Activated naive CD4-positive, alpha-beta T cell treated with anti-CD3 and anti-CD28 coated beads for 36 hours (primary cell): ENCODE data around the gene DDX3X. TPM values are rescaled to one million over a fixed set of nuclear protein-coding genes. Genes with fewer than 3 reads are reported as not detected.
"Not testable (repeated sequence)": the region's sequence is repeated elsewhere in the genome, so short reads cannot be mapped to it uniquely, and the experiment has no call there.

Experiments
- CTCF ChIA-PET: fragments of 350-600 bp; sonication (Branson Sonifier 250); formaldehyde crosslinking; loops from one replicate; lab custom pipeline; 2021; ENCODE audit warnings: antibody characterized with exemption; lab: Charles Lee
- DNase-seq: peaks from one replicate; pipeline ENCODE4 v3.0.0-alpha.2; 2020
- H3K27ac Mint-ChIP-seq: one replicate; pipeline ENCODE4 v1.8.0; 2021; ENCODE audit warnings: mild to moderate bottlenecking, mixed read lengths
- H3K27me3 Mint-ChIP-seq: one replicate; pipeline ENCODE4 v1.8.0; 2021; ENCODE audit warnings: low read depth, mixed read lengths
- H3K36me3 Mint-ChIP-seq: one replicate; pipeline ENCODE4 v1.8.0; 2021; ENCODE audit warnings: low read depth, mixed read lengths
- H3K4me1 Mint-ChIP-seq: one replicate; pipeline ENCODE4 v1.8.0; 2021; ENCODE audit warnings: low read depth, mixed read lengths
- H3K4me3 Mint-ChIP-seq: one replicate; pipeline ENCODE4 v1.8.0; 2021; ENCODE audit warnings: mild to moderate bottlenecking, moderate library complexity, mixed read lengths
- H3K9me3 Mint-ChIP-seq: one replicate; pipeline ENCODE4 v1.8.0; 2021; ENCODE audit warnings: mixed read lengths
- intact Hi-C: fragments of 100-400 bp; cut with micrococcal nuclease; formaldehyde crosslinking; loops from one replicate; pipeline ENCODE4 v1.15.1; 2023
- total RNA-seq, 2 experiments: library from RNA; stranded (reverse); gene quantifications; one replicate each; pipeline ENCODE4 v1.2.3, GENCODE V29; 2021

Gene DDX3X
- total RNA-seq, 2 experiments from 2014 or later = 163 to 171 TPM

DNA sequence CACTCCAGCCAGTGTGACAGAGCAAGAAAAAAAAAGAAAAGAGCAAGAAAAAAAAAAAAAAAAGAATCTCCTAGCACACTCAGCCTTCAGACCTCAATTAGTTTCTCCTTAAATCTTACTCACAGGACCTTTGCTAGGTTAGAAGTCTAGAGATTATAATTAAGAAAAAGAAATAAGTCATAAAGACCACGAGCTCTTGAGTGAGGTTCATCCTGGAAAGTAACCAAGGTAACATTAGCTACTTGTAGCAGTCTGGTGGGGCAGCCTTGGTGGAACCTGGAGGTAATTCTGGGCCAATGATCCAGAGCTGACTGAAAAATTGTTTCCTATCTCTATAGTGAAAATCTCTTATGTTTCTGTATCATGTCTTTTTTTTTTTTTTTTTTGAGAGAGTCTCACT is 21.2 kb upstream of the DDX3X start:
- Mint-ChIP-seq H3K27ac (no peak overlapping the region), H3K4me1 (peaks cover 2% of the 10 kb centered on the region), H3K4me3 (no peak overlapping the region), H3K9me3 (no peaks in the 10 kb centered on the region), H3K27me3 (no peaks in the 10 kb centered on the region), H3K36me3 (no peaks in the 10 kb centered on the region)
- intact Hi-C loops = no loop called here
- no peak for DNase-seq
- CTCF ChIA-PET = interaction anchor here (0.7 kb wide), 1 partner anchor 31 kb away, joined by 3 read pairs; no protein-coding TSS in a partner anchor

GRCh38 chrX:41313419-41313818 is 20.5 kb upstream of the DDX3X start:
- Mint-ChIP-seq H3K27me3 (no peaks in the 10 kb centered on the region), H3K4me1 (peaks cover 2% of the 10 kb centered on the region), H3K9me3 (no peaks in the 10 kb centered on the region), H3K36me3 (no peaks in the 10 kb centered on the region), H3K4me3 (no peak overlapping the region), H3K27ac (no peak overlapping the region)
- CTCF ChIA-PET = no interaction called here
- intact Hi-C loops = no loop called here
- no peak for DNase-seq

GRCh38 chrX:41314204-41314603 is 19.8 kb upstream of the DDX3X start:
- intact Hi-C loops = no loop called here
- no peaks in the 10 kb centered on the region for H3K9me3 Mint-ChIP-seq
- H3K4me1 Mint-ChIP-seq = peaks cover 2% of the 10 kb centered on the region
- no peaks in the 10 kb centered on the region for H3K36me3 Mint-ChIP-seq
- no peak overlapping the region for H3K4me3 Mint-ChIP-seq
- H3K27me3 Mint-ChIP-seq = no peaks in the 10 kb centered on the region
- CTCF ChIA-PET = no interaction called here
- H3K27ac Mint-ChIP-seq = no peak overlapping the region
- DNase-seq = no peak

- Mint-ChIP-seq H3K27ac (no peak overlapping the region), H3K4me1 (peaks cover 2% of the 10 kb centered on the region), H3K27me3 (no peaks in the 10 kb centered on the region), H3K9me3 (no peaks in the 10 kb centered on the region), H3K4me3 (no peak overlapping the region), H3K36me3 (no peaks in the 10 kb centered on the region)
- CTCF ChIA-PET = no interaction called here
- DNase-seq = no peak
- intact Hi-C loops = no loop called here
Measured at GRCh38 chrX:41314881-41315280, 19.1 kb upstream of the DDX3X start.

- DNase-seq, H3K27me3 Mint-ChIP-seq, H3K4me3 Mint-ChIP-seq, CTCF ChIA-PET, H3K36me3 Mint-ChIP-seq, H3K9me3 Mint-ChIP-seq, H3K27ac Mint-ChIP-seq, intact Hi-C loops, H3K4me1 Mint-ChIP-seq: not testable (repeated sequence)
Measured at GRCh38 chrX:41316266-41316665, 17.7 kb upstream of the DDX3X start.

GRCh38 chrX:41317477-41318208 is 16.3 kb upstream of the DDX3X start:
- Mint-ChIP-seq H3K27me3 (no peaks in the 10 kb centered on the region), H3K4me3 (no peak overlapping the region), H3K9me3 (no peaks in the 10 kb centered on the region), H3K4me1 (peaks cover 2% of the 10 kb centered on the region), H3K27ac (no peak overlapping the region), H3K36me3 (no peaks in the 10 kb centered on the region)
- intact Hi-C loops = no loop called here
- DNase-seq = no peak
- CTCF ChIA-PET = interaction anchor here (0.6 kb wide), 3 partner anchors 25 to 779 kb away, joined by 3 to 4 read pairs (median 3); no protein-coding TSS in a partner anchor

GRCh38 chrX:41320393-41320792 is 13.6 kb upstream of the DDX3X start:
- Mint-ChIP-seq H3K27me3 (no peaks in the 10 kb centered on the region), H3K36me3 (no peaks in the 10 kb centered on the region), H3K27ac (no peak overlapping the region), H3K9me3 (no peaks in the 10 kb centered on the region), H3K4me1 (peaks cover 6% of the 10 kb centered on the region), H3K4me3 (no peak overlapping the region)
- no peak for DNase-seq
- CTCF ChIA-PET = no interaction called here
- intact Hi-C loops = no loop called here

- no peak overlapping the region for H3K27ac Mint-ChIP-seq
- no peak overlapping the region for H3K4me3 Mint-ChIP-seq
- intact Hi-C loops = no loop called here
- H3K27me3 Mint-ChIP-seq = no peaks in the 10 kb centered on the region
- no peak for DNase-seq
- peaks cover 4% of the 10 kb centered on the region for H3K4me1 Mint-ChIP-seq
- CTCF ChIA-PET = no interaction called here
- no peaks in the 10 kb centered on the region for H3K36me3 Mint-ChIP-seq
- no peaks in the 10 kb centered on the region for H3K9me3 Mint-ChIP-seq
Measured at GRCh38 chrX:41322821-41323603, 10.9 kb upstream of the DDX3X start.

DNA sequence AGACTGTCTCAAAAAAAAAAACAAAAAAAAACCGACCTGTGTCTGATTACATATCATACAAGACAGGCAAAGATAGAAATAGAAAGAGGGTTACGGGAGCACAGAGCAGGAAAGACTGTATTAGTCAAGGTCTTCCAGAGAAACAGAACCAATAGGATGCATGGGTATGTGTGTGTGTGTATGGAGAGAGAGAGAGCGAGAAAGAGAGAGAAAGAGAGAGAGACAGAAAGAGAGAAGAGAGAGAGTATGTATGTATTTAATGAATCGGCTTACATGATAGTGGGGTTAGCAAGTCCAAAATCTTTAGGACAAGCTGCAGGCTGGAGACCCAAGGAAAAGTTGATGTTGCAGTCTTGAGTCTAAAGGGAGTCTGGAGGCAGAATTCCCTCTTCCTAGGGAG is 7.5 kb upstream of the DDX3X start:
- intact Hi-C loops = no loop called here
- H3K27me3 Mint-ChIP-seq = no peaks in the 10 kb centered on the region
- H3K4me3 Mint-ChIP-seq = no peak overlapping the region
- no peaks in the 10 kb centered on the region for H3K9me3 Mint-ChIP-seq
- CTCF ChIA-PET = no interaction called here
- no peak overlapping the region for H3K27ac Mint-ChIP-seq
- H3K4me1 Mint-ChIP-seq = peaks cover 14% of the 10 kb centered on the region
- no peak for DNase-seq
- H3K36me3 Mint-ChIP-seq = no peaks in the 10 kb centered on the region

DNA sequence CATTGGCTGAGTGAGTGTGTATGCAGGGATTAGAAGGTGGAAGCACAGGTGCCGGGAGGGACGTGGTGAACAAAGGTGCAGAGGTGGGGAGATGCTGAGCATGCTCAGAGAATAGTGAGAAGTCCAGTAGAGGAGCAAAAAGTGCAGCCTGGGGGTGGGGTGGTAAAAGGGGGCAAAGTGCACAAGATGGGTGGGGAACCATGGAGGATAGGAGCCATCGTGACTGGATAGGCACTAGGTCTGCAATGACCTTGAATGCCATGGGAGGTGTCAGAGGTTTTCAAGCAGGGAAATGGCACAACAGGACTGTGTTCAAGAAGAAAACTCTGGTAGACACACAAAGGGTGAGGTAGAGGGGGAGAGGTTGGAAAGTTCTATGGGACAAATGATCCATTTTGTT is 6.6 kb upstream of the DDX3X start:
- no peak overlapping the region for H3K4me3 Mint-ChIP-seq
- H3K27ac Mint-ChIP-seq = no peak overlapping the region
- H3K9me3 Mint-ChIP-seq = no peaks in the 10 kb centered on the region
- no peaks in the 10 kb centered on the region for H3K27me3 Mint-ChIP-seq
- CTCF ChIA-PET = no interaction called here
- no peaks in the 10 kb centered on the region for H3K36me3 Mint-ChIP-seq
- DNase-seq = no peak
- intact Hi-C loops = no loop called here
- H3K4me1 Mint-ChIP-seq = peaks cover 14% of the 10 kb centered on the region

- no peak for DNase-seq
- no peaks in the 10 kb centered on the region for H3K27me3 Mint-ChIP-seq
- no peak overlapping the region for H3K27ac Mint-ChIP-seq
- H3K4me1 Mint-ChIP-seq = peaks cover 17% of the 10 kb centered on the region
- H3K4me3 Mint-ChIP-seq = no peak overlapping the region
- H3K36me3 Mint-ChIP-seq = peaks cover 2% of the 10 kb centered on the region
- no peaks in the 10 kb centered on the region for H3K9me3 Mint-ChIP-seq
- intact Hi-C loops = no loop called here
- CTCF ChIA-PET = no interaction called here
Measured at GRCh38 chrX:41329101-41329500, 4.9 kb upstream of the DDX3X start.

- peaks cover 12% of the 10 kb centered on the region for H3K4me1 Mint-ChIP-seq
- intact Hi-C loops = loop anchor here (5.0 to 10.0 kb wide), 5 partner anchors 150 to 1457 kb away; partner anchors contain the start of gene CXorf38
- peak overlapping the region; percentile 99 for H3K27ac Mint-ChIP-seq
- no peaks in the 10 kb centered on the region for H3K9me3 Mint-ChIP-seq
- peaks cover 26% of the 10 kb centered on the region for H3K36me3 Mint-ChIP-seq
- H3K4me3 Mint-ChIP-seq = peak overlapping the region; percentile 92
- no peak for DNase-seq
- H3K27me3 Mint-ChIP-seq = no peaks in the 10 kb centered on the region
- CTCF ChIA-PET = no interaction called here
Measured at GRCh38 chrX:41332005-41332404, 2.0 kb upstream of the DDX3X start.
